Ovary (tissue), 3 donors: Measurements from ENCODE around the gene LRRC59.

Experiments used
- EP300 ChIP-seq: sonication (generic); formaldehyde crosslinking; IDR thresholded peaks from one replicate; pipeline ENCODE4 v1.6.1; 2017; ENCODE audit warnings: antibody characterized with exemption
- TF ChIP-seq, protein P1 (sequence below), 3 donors: fragments of 450-650 bp in 2 of 3; fragments of 200-600 bp in 1 of 3; IDR thresholded peaks; one replicate each; pipeline versions ENCODE4 v1.5.1 to v1.8.0; 2016 to 2022; ENCODE audit warnings: antibody characterized with exemption in 3 of 3, mild to moderate bottlenecking in 1 of 3
- donor health status: DM: no; HTN: no; CAD: no.

DNA sequence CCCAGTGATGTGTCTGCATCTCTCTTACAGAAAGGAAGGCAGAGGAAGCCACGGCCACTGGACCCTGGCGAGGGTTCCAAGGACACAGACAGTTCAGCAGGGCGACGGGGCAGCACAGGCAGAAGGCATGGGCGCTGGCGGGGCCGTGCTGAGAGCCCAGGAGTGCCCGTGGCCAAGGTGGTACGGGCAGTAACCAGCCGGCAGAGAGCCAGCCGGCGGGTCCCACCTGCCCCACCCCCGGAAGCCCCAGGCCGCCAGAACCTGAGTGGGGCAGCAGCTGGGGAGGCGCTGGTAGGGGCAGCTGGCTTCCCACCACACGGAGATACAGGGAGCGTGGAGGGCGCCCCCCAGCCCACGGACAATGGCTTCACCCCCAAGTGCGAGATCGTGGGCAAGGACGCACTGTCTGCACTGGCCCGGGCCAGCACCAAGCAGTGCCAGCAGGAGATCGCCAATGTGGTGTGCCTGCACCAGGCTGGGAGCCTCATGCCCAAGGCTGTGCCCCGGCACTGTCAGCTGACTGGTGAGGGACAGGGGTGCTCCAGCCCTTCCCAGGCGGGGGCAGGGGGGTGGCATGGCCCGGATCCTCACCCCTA, 43.6 kb downstream of the LRRC59 start:
- TF ChIP-seq, protein P1, sequence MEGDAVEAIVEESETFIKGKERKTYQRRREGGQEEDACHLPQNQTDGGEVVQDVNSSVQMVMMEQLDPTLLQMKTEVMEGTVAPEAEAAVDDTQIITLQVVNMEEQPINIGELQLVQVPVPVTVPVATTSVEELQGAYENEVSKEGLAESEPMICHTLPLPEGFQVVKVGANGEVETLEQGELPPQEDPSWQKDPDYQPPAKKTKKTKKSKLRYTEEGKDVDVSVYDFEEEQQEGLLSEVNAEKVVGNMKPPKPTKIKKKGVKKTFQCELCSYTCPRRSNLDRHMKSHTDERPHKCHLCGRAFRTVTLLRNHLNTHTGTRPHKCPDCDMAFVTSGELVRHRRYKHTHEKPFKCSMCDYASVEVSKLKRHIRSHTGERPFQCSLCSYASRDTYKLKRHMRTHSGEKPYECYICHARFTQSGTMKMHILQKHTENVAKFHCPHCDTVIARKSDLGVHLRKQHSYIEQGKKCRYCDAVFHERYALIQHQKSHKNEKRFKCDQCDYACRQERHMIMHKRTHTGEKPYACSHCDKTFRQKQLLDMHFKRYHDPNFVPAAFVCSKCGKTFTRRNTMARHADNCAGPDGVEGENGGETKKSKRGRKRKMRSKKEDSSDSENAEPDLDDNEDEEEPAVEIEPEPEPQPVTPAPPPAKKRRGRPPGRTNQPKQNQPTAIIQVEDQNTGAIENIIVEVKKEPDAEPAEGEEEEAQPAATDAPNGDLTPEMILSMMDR (IDR thresholded peaks at IDR 0.05), result no peak
- no peak for TF ChIP-seq EP300
